HG02852 (cell line): ENCODE data around the gene RSPRY1.

Source experiments
- ATAC-seq: cut with Tn5 transposase; IDR thresholded peaks from one replicate; pipeline ENCODE4 v1.9.1; 2021; ENCODE audit warnings: mild to moderate bottlenecking, moderate library complexity; ENCODE audit not compliant: unreplicated experiment

RSPRY1 gene

DNA sequence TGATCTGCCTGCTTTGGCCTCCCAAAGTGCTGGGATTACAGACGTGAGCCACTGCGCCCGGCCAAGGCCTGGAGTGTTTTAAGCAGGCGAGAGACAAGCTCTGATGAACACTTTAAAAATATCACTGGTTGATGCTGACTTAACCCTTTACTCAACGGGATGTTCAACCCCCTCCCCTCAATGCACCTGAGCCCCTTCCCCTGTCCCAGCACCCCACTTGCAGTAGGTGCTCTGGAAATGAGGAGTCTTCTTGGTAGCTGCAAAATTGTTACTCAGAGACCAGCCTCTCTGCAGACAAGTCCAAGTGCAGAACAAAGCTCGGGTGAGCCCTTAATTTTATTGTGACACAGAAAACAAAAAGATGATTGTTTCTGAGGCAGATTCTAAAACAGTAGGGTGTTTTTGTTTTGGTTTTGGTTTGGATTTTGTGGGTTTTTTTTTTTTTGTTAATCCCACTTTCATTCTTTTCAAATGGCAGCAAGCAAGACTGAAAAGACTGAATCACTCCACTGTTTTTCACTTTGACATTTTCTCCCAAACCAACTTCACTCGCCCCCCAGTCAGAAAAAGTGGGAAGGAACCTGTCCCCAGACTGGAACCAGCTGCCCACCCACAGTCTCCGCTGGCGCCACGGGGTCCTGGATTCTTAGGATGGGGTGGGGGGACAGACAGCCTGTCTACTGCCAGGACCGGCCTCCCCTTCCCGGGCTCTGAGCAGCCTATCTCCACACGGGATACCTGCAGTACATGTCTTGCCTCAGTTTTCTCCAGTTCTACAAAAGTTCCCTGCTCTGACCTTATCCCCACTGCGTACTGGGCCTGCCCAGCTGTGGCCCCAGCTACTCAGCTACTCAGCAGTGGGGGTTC lies 103.5 kb downstream of the RSPRY1 start:
- no peak for ATAC-seq
